ENCODE results near the gene STMN1. TPM values are rescaled to one million over a fixed set of nuclear protein-coding genes. Genes with fewer than 3 reads are reported as not detected.
"Not testable (repeated sequence)": the region's sequence is repeated elsewhere in the genome, so short reads cannot be mapped to it uniquely, and the experiment has no call there.

The STMN1 gene
- total RNA-seq, 1 experiment from 2014 or later, result 206 TPM

GRCh38 chr1:25947027-25947426, 40.8 kb upstream of the STMN1 start:
- intact Hi-C loops (cut with micrococcal nuclease), result no loop called here
- no peaks in the 10 kb centered on the region for H3K9me3 ChIP-seq (ENCODE audit: low read length)
- no peak overlapping the region for H3K27ac ChIP-seq (ENCODE audit: low read length)
- no peak overlapping the region for H3K4me3 ChIP-seq (ENCODE audit: low read length)
- H4K20me1 ChIP-seq (ENCODE audit: low read length), result no peaks in the 10 kb centered on the region
- POLR2A ChIA-PET (ENCODE audit: unreplicated experiment), result no interaction called here
- no peaks in the 10 kb centered on the region for H3K79me2 ChIP-seq (ENCODE audit: low read length)
- H3K9me2 ChIP-seq (replicated peaks; ENCODE audit: low read length), result no peaks in the 10 kb centered on the region
- BruUV-seq (replicated peaks), result no TSS peak
- H3K9ac ChIP-seq (ENCODE audit: low read length), result no peak overlapping the region
- no peaks in the 10 kb centered on the region for H3K27me3 ChIP-seq (ENCODE audit: low read length)
- no peak for ATAC-seq
- TF ChIP-seq CTCF (conservative IDR thresholded peaks at IDR 0.05; ENCODE audit: low read depth, low read length) (no peak), EZH2phosphoT487 (IDR thresholded peaks at IDR 0.05; ENCODE audit: borderline replicate concordance, low read length) (no peak), EZH2 (IDR thresholded peaks at IDR 0.05; ENCODE audit: low read length, unreplicated experiment) (no peak)
- H3K4me1 ChIP-seq (ENCODE audit: insufficient read depth, low read length), result no peaks in the 10 kb centered on the region
- H2AFZ ChIP-seq (ENCODE audit: low read length), result no peak overlapping the region
- no peak overlapping the region for H3K4me2 ChIP-seq (ENCODE audit: low read length)
- no peaks in the 10 kb centered on the region for H3K36me3 ChIP-seq (ENCODE audit: low read depth, low read length)
- no peak for DNase-seq
- CTCF ChIA-PET, result no interaction called here
- H3F3A ChIP-seq (ENCODE audit: low read length, unreplicated experiment), result no peaks in the 10 kb centered on the region

- intact Hi-C loops (cut with micrococcal nuclease), result no loop called here
- DNase-seq, result no peak
- TF ChIP-seq EZH2phosphoT487 (IDR thresholded peaks at IDR 0.05; ENCODE audit: borderline replicate concordance, low read length) (no peak), EZH2 (IDR thresholded peaks at IDR 0.05; ENCODE audit: low read length, unreplicated experiment) (no peak), CTCF (conservative IDR thresholded peaks at IDR 0.05; ENCODE audit: low read depth, low read length) (no peak)
- no TSS peak for BruUV-seq (replicated peaks)
- Histone ChIP-seq H3K9ac (ENCODE audit: low read length) (no peak overlapping the region), H3K4me1 (ENCODE audit: insufficient read depth, low read length) (no peaks in the 10 kb centered on the region), H3K9me3 (ENCODE audit: low read length) (no peaks in the 10 kb centered on the region), H3K79me2 (ENCODE audit: low read length) (no peaks in the 10 kb centered on the region), H3K27ac (ENCODE audit: low read length) (no peak overlapping the region), H3K36me3 (ENCODE audit: low read depth, low read length) (no peaks in the 10 kb centered on the region), H3K27me3 (ENCODE audit: low read length) (no peaks in the 10 kb centered on the region), H4K20me1 (ENCODE audit: low read length) (no peaks in the 10 kb centered on the region), H3K4me2 (ENCODE audit: low read length) (no peak overlapping the region), H3K4me3 (ENCODE audit: low read length) (no peak overlapping the region), H3F3A (ENCODE audit: low read length, unreplicated experiment) (no peaks in the 10 kb centered on the region), H2AFZ (ENCODE audit: low read length) (no peak overlapping the region), H3K9me2 (replicated peaks; ENCODE audit: low read length) (no peaks in the 10 kb centered on the region)
- ATAC-seq, result no peak
- ChIA-PET POLR2A (ENCODE audit: unreplicated experiment) (no interaction called here), CTCF (interaction anchor here (0.6 kb wide), 2 partner anchors 84 to 442 kb away, joined by 3 to 4 read pairs; no protein-coding TSS in a partner anchor)
Observed at GRCh38 chr1:25945761-25946160, 39.5 kb upstream of the STMN1 start.

- H3K9me3 ChIP-seq (ENCODE audit: low read length), result no peaks in the 10 kb centered on the region
- ChIA-PET CTCF (interaction anchor here (0.7 kb wide), 1 partner anchor 29 kb away, joined by 3 read pairs; no protein-coding TSS in a partner anchor), POLR2A (ENCODE audit: unreplicated experiment) (no interaction called here)
- no peaks in the 10 kb centered on the region for H4K20me1 ChIP-seq (ENCODE audit: low read length)
- no peak overlapping the region for H3K4me2 ChIP-seq (ENCODE audit: low read length)
- H3F3A ChIP-seq (ENCODE audit: low read length, unreplicated experiment), result no peaks in the 10 kb centered on the region
- H3K4me3 ChIP-seq (ENCODE audit: low read length), result no peak overlapping the region
- H3K27me3 ChIP-seq (ENCODE audit: low read length), result no peaks in the 10 kb centered on the region
- DNase-seq (peak; percentile 9), ATAC-seq (no peak)
- no peaks in the 10 kb centered on the region for H3K36me3 ChIP-seq (ENCODE audit: low read depth, low read length)
- no peak overlapping the region for H2AFZ ChIP-seq (ENCODE audit: low read length)
- H3K9me2 ChIP-seq (replicated peaks; ENCODE audit: low read length), result no peaks in the 10 kb centered on the region
- intact Hi-C loops (cut with micrococcal nuclease), result no loop called here
- no peak for TF ChIP-seq EZH2 (IDR thresholded peaks at IDR 0.05; ENCODE audit: low read length, unreplicated experiment)
- no peak for TF ChIP-seq CTCF (conservative IDR thresholded peaks at IDR 0.05; ENCODE audit: low read depth, low read length)
- no peak for TF ChIP-seq EZH2phosphoT487 (IDR thresholded peaks at IDR 0.05; ENCODE audit: borderline replicate concordance, low read length)
- no peak overlapping the region for H3K9ac ChIP-seq (ENCODE audit: low read length)
- H3K4me1 ChIP-seq (ENCODE audit: insufficient read depth, low read length), result no peaks in the 10 kb centered on the region
- BruUV-seq (replicated peaks), result no TSS peak
- H3K27ac ChIP-seq (ENCODE audit: low read length), result no peak overlapping the region
- no peaks in the 10 kb centered on the region for H3K79me2 ChIP-seq (ENCODE audit: low read length)
Observed at GRCh38 chr1:25944986-25945385, 38.8 kb upstream of the STMN1 start.

GRCh38 chr1:25943511-25943910, 37.3 kb upstream of the STMN1 start:
- ATAC-seq; H3K4me2 ChIP-seq (ENCODE audit: low read length); intact Hi-C loops (cut with micrococcal nuclease); H3K9me2 ChIP-seq (replicated peaks; ENCODE audit: low read length); H3K36me3 ChIP-seq (ENCODE audit: low read depth, low read length); H3K4me1 ChIP-seq (ENCODE audit: insufficient read depth, low read length); H3K4me3 ChIP-seq (ENCODE audit: low read length); H3K27ac ChIP-seq (ENCODE audit: low read length); H3F3A ChIP-seq (ENCODE audit: low read length, unreplicated experiment); H3K27me3 ChIP-seq (ENCODE audit: low read length); CTCF ChIA-PET; H3K9me3 ChIP-seq (ENCODE audit: low read length); POLR2A ChIA-PET (ENCODE audit: unreplicated experiment); DNase-seq; H4K20me1 ChIP-seq (ENCODE audit: low read length); H3K9ac ChIP-seq (ENCODE audit: low read length); H2AFZ ChIP-seq (ENCODE audit: low read length); H3K79me2 ChIP-seq (ENCODE audit: low read length); BruUV-seq (replicated peaks): not testable (repeated sequence)

All from PC-3 (cell line).